Calu3 (cell line): ENCODE measurements around the gene ABHD14A. TPM values are rescaled to one million over a fixed set of nuclear protein-coding genes. Genes with fewer than 3 reads are reported as not detected.

ENCODE experiments used
- BruUV-seq: library from RNA; stranded (reverse); fragments of 400-500 nt; replicated peaks from 2 replicates; lab custom pipeline; 2021; lab: Mats Ljungman, UMichigan
- CTCF ChIA-PET: fragments of 300-600 bp; sonication (Branson Sonifier 250); formaldehyde crosslinking; loops from one replicate; lab custom pipeline; 2022; ENCODE audit warnings: antibody characterized with exemption; lab: Charles Lee
- DNase-seq: peaks from one replicate; pipeline ENCODE4 v3.0.0; 2022
- H3K27ac Mint-ChIP-seq: one replicate; pipeline ENCODE4 v1.8.0; 2022; ENCODE audit warnings: mixed read lengths; ENCODE audit not compliant: unreplicated experiment
- H3K27me3 Mint-ChIP-seq: one replicate; pipeline ENCODE4 v1.8.0; 2022; ENCODE audit warnings: mixed read lengths; ENCODE audit not compliant: unreplicated experiment
- H3K36me3 Mint-ChIP-seq: one replicate; pipeline ENCODE4 v1.8.0; 2022; ENCODE audit warnings: mild to moderate bottlenecking, moderate library complexity, mixed read lengths; ENCODE audit not compliant: insufficient read depth, unreplicated experiment
- H3K4me1 Mint-ChIP-seq: one replicate; pipeline ENCODE4 v1.8.0; 2022; ENCODE audit warnings: mild to moderate bottlenecking, low read depth, mixed read lengths; ENCODE audit not compliant: unreplicated experiment
- H3K4me3 Mint-ChIP-seq: one replicate; pipeline ENCODE4 v1.8.0; 2022; ENCODE audit warnings: mild to moderate bottlenecking, low read depth, moderate library complexity, mixed read lengths; ENCODE audit not compliant: unreplicated experiment
- H3K9me3 Mint-ChIP-seq: one replicate; pipeline ENCODE4 v1.8.0; 2022; ENCODE audit warnings: low read depth, mixed read lengths; ENCODE audit not compliant: unreplicated experiment
- intact Hi-C: fragments of 100-400 bp; cut with micrococcal nuclease; formaldehyde crosslinking; loops from one replicate; pipeline ENCODE4 v1.10.0; 2022; ENCODE audit not compliant: unreplicated experiment
- total RNA-seq: library from RNA; stranded (reverse); gene quantifications from 2 replicates; pipeline ENCODE4 v1.2.3, GENCODE V29; 2022
- TF ChIP-seq, protein P1 (sequence below): fragments of 200-600 bp; IDR thresholded peaks from one replicate; pipeline ENCODE4 v1.8.0; 2022; ENCODE audit warnings: antibody characterized with exemption; ENCODE audit not compliant: unreplicated experiment

Gene ABHD14A
- total RNA-seq, 1 experiment from 2014 or later: 6.6 TPM

DNA sequence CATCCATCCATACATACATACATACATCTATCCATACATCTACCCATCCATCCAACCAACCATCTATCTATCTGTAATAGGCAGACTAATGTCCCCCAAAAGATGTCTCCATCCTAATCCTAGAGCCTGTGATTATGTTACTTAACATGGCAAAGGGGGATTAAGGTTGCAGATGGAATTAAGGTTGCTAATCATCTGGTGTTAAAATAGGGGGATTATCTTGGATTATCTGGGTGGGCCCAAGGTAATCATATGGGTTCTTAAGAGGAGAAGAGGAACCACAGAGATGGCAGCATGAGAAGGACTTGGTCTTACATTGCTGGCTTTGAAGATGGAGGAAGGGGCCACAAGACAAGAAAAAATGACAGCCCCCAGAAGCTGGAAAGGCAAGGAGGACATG is 35.6 kb downstream of the ABHD14A start:
- H3K4me3 Mint-ChIP-seq: no peak overlapping the region
- TF ChIP-seq, protein P1, sequence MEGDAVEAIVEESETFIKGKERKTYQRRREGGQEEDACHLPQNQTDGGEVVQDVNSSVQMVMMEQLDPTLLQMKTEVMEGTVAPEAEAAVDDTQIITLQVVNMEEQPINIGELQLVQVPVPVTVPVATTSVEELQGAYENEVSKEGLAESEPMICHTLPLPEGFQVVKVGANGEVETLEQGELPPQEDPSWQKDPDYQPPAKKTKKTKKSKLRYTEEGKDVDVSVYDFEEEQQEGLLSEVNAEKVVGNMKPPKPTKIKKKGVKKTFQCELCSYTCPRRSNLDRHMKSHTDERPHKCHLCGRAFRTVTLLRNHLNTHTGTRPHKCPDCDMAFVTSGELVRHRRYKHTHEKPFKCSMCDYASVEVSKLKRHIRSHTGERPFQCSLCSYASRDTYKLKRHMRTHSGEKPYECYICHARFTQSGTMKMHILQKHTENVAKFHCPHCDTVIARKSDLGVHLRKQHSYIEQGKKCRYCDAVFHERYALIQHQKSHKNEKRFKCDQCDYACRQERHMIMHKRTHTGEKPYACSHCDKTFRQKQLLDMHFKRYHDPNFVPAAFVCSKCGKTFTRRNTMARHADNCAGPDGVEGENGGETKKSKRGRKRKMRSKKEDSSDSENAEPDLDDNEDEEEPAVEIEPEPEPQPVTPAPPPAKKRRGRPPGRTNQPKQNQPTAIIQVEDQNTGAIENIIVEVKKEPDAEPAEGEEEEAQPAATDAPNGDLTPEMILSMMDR: no peak
- CTCF ChIA-PET: no interaction called here
- intact Hi-C loops: no loop called here
- H3K36me3 Mint-ChIP-seq: no peaks in the 10 kb centered on the region
- H3K27ac Mint-ChIP-seq: no peak overlapping the region
- H3K4me1 Mint-ChIP-seq: peaks cover 11% of the 10 kb centered on the region
- BruUV-seq: no TSS peak
- peaks cover 8% of the 10 kb centered on the region for H3K27me3 Mint-ChIP-seq
- no peak for DNase-seq
- no peaks in the 10 kb centered on the region for H3K9me3 Mint-ChIP-seq

DNA sequence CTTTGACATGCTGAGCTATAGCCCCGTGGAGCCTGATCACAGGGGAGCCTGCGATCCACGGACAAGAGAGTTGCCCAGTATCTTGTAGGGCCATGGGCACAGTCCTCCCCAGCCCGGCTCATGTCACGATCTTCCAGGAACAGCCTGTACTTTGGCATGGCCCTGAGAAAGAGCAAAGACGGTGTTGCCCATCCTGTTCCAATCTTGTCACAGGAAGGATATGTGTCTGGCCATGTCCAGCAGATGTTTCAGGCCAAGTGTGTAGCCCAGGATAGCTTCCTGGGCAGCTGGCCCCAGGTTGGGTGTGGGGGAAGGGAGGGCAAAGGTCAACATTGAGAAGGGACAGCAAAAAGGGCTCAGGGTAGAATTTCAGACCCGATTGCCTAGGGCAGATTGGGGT is 37.8 kb downstream of the ABHD14A start:
- Mint-ChIP-seq H3K4me3 (no peak overlapping the region), H3K27ac (no peak overlapping the region), H3K27me3 (peaks cover 8% of the 10 kb centered on the region), H3K36me3 (no peaks in the 10 kb centered on the region), H3K4me1 (no peaks in the 10 kb centered on the region), H3K9me3 (no peaks in the 10 kb centered on the region)
- intact Hi-C loops: no loop called here
- CTCF ChIA-PET: no interaction called here
- TF ChIP-seq, protein P1: no peak
- BruUV-seq: no TSS peak
- no peak for DNase-seq

GRCh38 chr3:52013802-52014598 is 39.1 kb downstream of the ABHD14A start:
- CTCF ChIA-PET: interaction anchor here (0.5 kb wide), 1 partner anchor 511 kb away, joined by 4 read pairs; no protein-coding TSS in a partner anchor
- no peaks in the 10 kb centered on the region for H3K4me1 Mint-ChIP-seq
- no peak overlapping the region for H3K4me3 Mint-ChIP-seq
- peaks cover 8% of the 10 kb centered on the region for H3K27me3 Mint-ChIP-seq
- no TSS peak for BruUV-seq
- H3K9me3 Mint-ChIP-seq: no peaks in the 10 kb centered on the region
- H3K27ac Mint-ChIP-seq: no peak overlapping the region
- DNase-seq: no peak
- intact Hi-C loops: no loop called here
- TF ChIP-seq, protein P1: no peak
- no peaks in the 10 kb centered on the region for H3K36me3 Mint-ChIP-seq

GRCh38 chr3:52014613-52015012 is 39.7 kb downstream of the ABHD14A start:
- CTCF ChIA-PET: no interaction called here
- Mint-ChIP-seq H3K4me3 (no peak overlapping the region), H3K27ac (no peak overlapping the region), H3K4me1 (no peaks in the 10 kb centered on the region), H3K9me3 (no peaks in the 10 kb centered on the region), H3K27me3 (peaks cover 8% of the 10 kb centered on the region), H3K36me3 (no peaks in the 10 kb centered on the region)
- TF ChIP-seq, protein P1: no peak
- intact Hi-C loops: no loop called here
- no TSS peak for BruUV-seq
- no peak for DNase-seq
